GM23248 (cell line): ENCODE data around the gene RASSF8. TPM values are rescaled to one million over a fixed set of nuclear protein-coding genes. Genes with fewer than 3 reads are reported as not detected.
A peak's percentile ranks its signal among the peaks of the same experiment; 100 is the strongest.

Experiments used
- DNase-seq: peaks from one replicate; pipeline ENCODE4 v3.0.0-alpha.2; 2015
- H2AFZ ChIP-seq: fragments of 200-600 bp; sonication (generic); 2 replicates; pipeline ENCODE4 v1.6.1; 2016; ENCODE audit warnings: antibody characterized with exemption
- H3F3A ChIP-seq: fragments of 200-600 bp; sonication (generic); 2 replicates; pipeline ENCODE4 v1.6.1; 2016; ENCODE audit warnings: mild to moderate bottlenecking, antibody characterized with exemption, mixed run types; ENCODE audit not compliant: insufficient read depth
- H3K27ac ChIP-seq: fragments of 200-600 bp; sonication (generic); 2 replicates; pipeline ENCODE4 v1.5.1; 2016; ENCODE audit warnings: mild to moderate bottlenecking
- H3K27me3 ChIP-seq: fragments of 200-600 bp; sonication (generic); replicated peaks from 2 replicates; pipeline ENCODE4 v1.6.1; 2016; ENCODE audit warnings: mild to moderate bottlenecking; ENCODE audit not compliant: insufficient read depth
- H3K36me3 ChIP-seq: fragments of 200-600 bp; sonication (generic); 2 replicates; pipeline ENCODE4 v1.6.1; 2016; ENCODE audit warnings: low read depth, mild to moderate bottlenecking
- H3K4me1 ChIP-seq: fragments of 200-600 bp; sonication (generic); 2 replicates; pipeline ENCODE4 v1.6.1; 2016; ENCODE audit warnings: mild to moderate bottlenecking; ENCODE audit not compliant: insufficient read depth
- H3K4me2 ChIP-seq: fragments of 200-600 bp; sonication (generic); one replicate; pipeline ENCODE4 v1.6.1; 2016; ENCODE audit warnings: mild to moderate bottlenecking; ENCODE audit not compliant: unreplicated experiment
- H3K4me3 ChIP-seq: fragments of 200-600 bp; sonication (generic); 2 replicates; pipeline ENCODE4 v1.5.1; 2016; ENCODE audit warnings: mild to moderate bottlenecking
- H3K79me2 ChIP-seq: fragments of 200-600 bp; sonication (generic); 2 replicates; pipeline ENCODE4 v1.6.1; 2016; ENCODE audit warnings: mild to moderate bottlenecking; ENCODE audit not compliant: insufficient read depth
- H3K9ac ChIP-seq: fragments of 200-600 bp; sonication (generic); 2 replicates; pipeline ENCODE4 v1.6.1; 2016; ENCODE audit warnings: mild to moderate bottlenecking
- H3K9me2 ChIP-seq: fragments of 200-600 bp; sonication (generic); 2 replicates; pipeline ENCODE4 v1.6.1; 2016; ENCODE audit warnings: mixed run types, mild to moderate bottlenecking, moderate library complexity; ENCODE audit not compliant: insufficient read depth
- H3K9me3 ChIP-seq: fragments of 200-600 bp; sonication (generic); one replicate; pipeline ENCODE4 v1.6.1; 2017; ENCODE audit warnings: low read depth
- H4K20me1 ChIP-seq: fragments of 200-600 bp; sonication (generic); 2 replicates; pipeline ENCODE4 v1.6.0; 2016; ENCODE audit not compliant: insufficient read depth
- EZH2 ChIP-seq: fragments of 200-600 bp; sonication (generic); IDR thresholded peaks from 2 replicates; pipeline ENCODE4 v1.6.1; 2018; ENCODE audit warnings: antibody characterized with exemption, mild to moderate bottlenecking; ENCODE audit not compliant: insufficient read depth, poor library complexity, severe bottlenecking
- EZH2phosphoT487 ChIP-seq: fragments of 200-600 bp; sonication (generic); IDR thresholded peaks from 2 replicates; pipeline ENCODE4 v1.6.1; 2018; ENCODE audit warnings: antibody characterized with exemption, moderate library complexity, mild to moderate bottlenecking, low read depth; ENCODE audit not compliant: insufficient read depth
- WGBS, 2 experiments: methylation state at CpG; one replicate each; pipeline ENCODE4 v1.1.6; 2015 to 2017; ENCODE audit warnings: low lambda C conversion rate in 2 of 2, low coverage in 1 of 2; ENCODE audit errors: missing lambda C conversion rate in 2 of 2; 5-methylcytosine and 5-hydroxymethylcytosine counted together
- in situ Hi-C: fragments of 300-500 bp; cut with MboI; formaldehyde crosslinking; loops from 2 replicates; pipeline ENCODE4 v1.15.0; 2020
- polyA plus RNA-seq: library from polyadenylated mRNA; unstranded; fragments of >200 nt; fragmentation: Nextera tagmentation; extraction: Ambion mirVana; gene quantifications from 2 replicates; pipeline ENCODE4 v1.2.1, GENCODE V29; 2016
- total RNA-seq: library from RNA; depleted of rRNA; stranded (reverse); fragments of >200 nt; shearing (Covaris generic); gene quantifications from 2 replicates; pipeline ENCODE4 v1.2.3, GENCODE V29; 2014

RASSF8 gene
- total and polyA plus RNA-seq, 2 experiments from 2014 or later: 11.2 to 80.1 TPM

- no peaks in the 10 kb centered on the region for H3K9me2 ChIP-seq
- no peaks in the 10 kb centered on the region for H4K20me1 ChIP-seq
- in situ Hi-C loops: no loop called here
- 81 to 87% methylated on average over 2 of the region's 2 CpGs for WGBS, 2 experiments
- no peak for DNase-seq
- no peak overlapping the region for H3K27ac ChIP-seq
- peaks cover 6% of the 10 kb centered on the region; the same call in 1 of the 2 replicates for H3F3A ChIP-seq
- H3K4me1 ChIP-seq: peaks cover 4% of the 10 kb centered on the region; the same call in 1 of the 2 replicates
- no peaks in the 10 kb centered on the region for H3K79me2 ChIP-seq
- H3K4me2 ChIP-seq: no peak overlapping the region
- H2AFZ ChIP-seq: no peak overlapping the region
- no peaks in the 10 kb centered on the region for H3K27me3 ChIP-seq
- TF ChIP-seq EZH2 (no peak), EZH2phosphoT487 (no peak)
- no peaks in the 10 kb centered on the region for H3K9me3 ChIP-seq
- no peak overlapping the region for H3K4me3 ChIP-seq
- H3K9ac ChIP-seq: no peak overlapping the region
- no peaks in the 10 kb centered on the region for H3K36me3 ChIP-seq
Measured at GRCh38 chr12:26108915-26109314, 150.4 kb downstream of the RASSF8 start.

DNA sequence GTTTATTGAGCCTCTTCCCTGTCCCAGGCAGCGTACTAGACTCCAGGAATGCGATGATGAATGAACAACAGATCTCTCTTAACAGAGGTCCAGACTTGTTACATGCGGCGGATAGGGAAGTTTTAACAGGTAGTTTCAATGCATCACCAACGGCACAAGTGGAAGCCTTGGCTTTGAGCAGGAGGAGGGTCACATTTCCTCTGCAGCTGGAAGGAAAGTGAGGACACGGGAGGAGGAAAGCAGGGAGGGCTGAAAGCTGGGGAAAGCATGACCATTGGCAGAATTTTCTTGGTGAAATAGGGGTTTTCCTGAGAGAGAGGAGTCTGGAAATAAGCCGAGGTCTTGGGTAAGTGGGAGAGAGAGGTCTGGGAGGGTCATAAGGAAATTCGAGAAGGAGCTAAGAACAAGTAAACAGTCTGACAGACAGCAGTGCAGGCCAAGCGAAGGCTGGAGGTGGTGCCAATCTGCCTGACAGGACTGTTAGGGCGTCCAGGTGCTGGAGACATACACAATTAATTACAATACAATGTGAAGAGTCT is 150.9 kb downstream of the RASSF8 start:
- WGBS, 2 experiments: 60 to 64% methylated on average over 10 of the region's 10 CpGs
- Histone ChIP-seq H3K9me2 (no peaks in the 10 kb centered on the region), H3K27me3 (no peaks in the 10 kb centered on the region), H4K20me1 (no peaks in the 10 kb centered on the region), H3K9me3 (no peaks in the 10 kb centered on the region), H3F3A (peaks cover 6% of the 10 kb centered on the region; the same call in 1 of the 2 replicates), H3K79me2 (no peaks in the 10 kb centered on the region), H2AFZ (no peak overlapping the region), H3K4me3 (no peak overlapping the region), H3K4me1 (peaks cover 4% of the 10 kb centered on the region; the same call in 1 of the 2 replicates), H3K9ac (no peak overlapping the region), H3K4me2 (no peak overlapping the region), H3K27ac (no peak overlapping the region), H3K36me3 (no peaks in the 10 kb centered on the region)
- no peak for DNase-seq
- in situ Hi-C loops: no loop called here
- no peak for TF ChIP-seq EZH2phosphoT487
- TF ChIP-seq EZH2: no peak

DNA sequence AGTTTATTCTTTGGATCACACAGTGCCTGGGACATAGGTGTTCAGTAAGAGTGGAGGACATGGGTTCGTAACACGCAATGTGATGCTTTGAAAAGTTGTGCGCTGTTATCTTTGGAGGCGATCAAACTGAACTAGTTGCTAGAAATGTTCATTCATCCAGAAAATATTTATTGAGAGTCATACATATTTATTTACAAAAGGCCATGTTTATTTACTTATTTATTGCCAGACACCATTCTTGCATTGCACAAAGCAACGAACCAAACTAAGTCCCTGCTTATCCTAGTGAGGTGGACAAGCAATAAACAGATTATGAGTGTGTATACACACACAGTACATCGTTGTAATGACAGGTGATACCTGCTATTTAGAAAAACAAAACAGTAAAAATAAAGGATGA is 153.8 kb downstream of the RASSF8 start:
- no peak for DNase-seq
- Histone ChIP-seq H2AFZ (no peak overlapping the region), H3K4me1 (peaks cover 11% of the 10 kb centered on the region; the same call in 1 of the 2 replicates), H3K79me2 (no peaks in the 10 kb centered on the region), H3K9me2 (no peaks in the 10 kb centered on the region), H3F3A (peaks cover 17% of the 10 kb centered on the region), H3K9ac (no peak overlapping the region), H3K9me3 (no peaks in the 10 kb centered on the region), H4K20me1 (no peaks in the 10 kb centered on the region), H3K36me3 (no peaks in the 10 kb centered on the region), H3K4me2 (no peak overlapping the region), H3K27ac (no peak overlapping the region), H3K27me3 (no peaks in the 10 kb centered on the region), H3K4me3 (no peak overlapping the region)
- in situ Hi-C loops: loop anchor here (10.0 kb wide), 1 partner anchor 543 kb away; no protein-coding TSS in a partner anchor
- TF ChIP-seq EZH2: no peak
- TF ChIP-seq EZH2phosphoT487: no peak
- WGBS, 2 experiments: 81 to 82% methylated on average over 6 of the region's 6 CpGs

DNA sequence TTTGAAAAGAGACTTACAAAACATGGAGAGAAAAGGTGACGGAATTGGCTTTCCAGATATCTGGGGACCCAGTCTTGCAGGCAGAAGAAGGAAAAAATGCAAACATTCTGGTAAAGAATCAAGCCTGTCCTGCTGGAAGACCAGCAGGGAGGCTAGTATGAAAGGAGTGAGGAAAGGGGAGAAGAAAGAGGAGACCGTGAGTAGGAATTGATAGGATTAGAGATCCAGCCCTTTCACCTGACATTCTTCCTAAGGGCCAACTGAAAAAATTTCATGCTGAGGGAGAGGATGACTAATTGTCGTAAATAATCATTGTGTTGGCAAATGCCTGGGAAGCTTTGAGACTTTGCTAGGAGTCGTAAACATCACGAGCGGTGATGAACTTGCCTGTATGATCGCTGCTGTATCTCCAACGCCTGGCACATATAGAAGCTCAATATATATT is 154.2 kb downstream of the RASSF8 start:
- no peaks in the 10 kb centered on the region for H3K79me2 ChIP-seq
- no peaks in the 10 kb centered on the region for H3K36me3 ChIP-seq
- WGBS, 2 experiments: 85 to 88% methylated on average over 8 of the region's 8 CpGs
- peaks cover 11% of the 10 kb centered on the region; the same call in 1 of the 2 replicates for H3K4me1 ChIP-seq
- no peaks in the 10 kb centered on the region for H3K9me3 ChIP-seq
- no peak overlapping the region for H2AFZ ChIP-seq
- H3K4me2 ChIP-seq: no peak overlapping the region
- in situ Hi-C loops: loop anchor here (10.0 kb wide), 1 partner anchor 542 kb away; no protein-coding TSS in a partner anchor
- no peaks in the 10 kb centered on the region for H3K9me2 ChIP-seq
- H3K4me3 ChIP-seq: no peak overlapping the region
- H3F3A ChIP-seq: peaks cover 18% of the 10 kb centered on the region
- peak; percentile 20 for DNase-seq
- H3K27me3 ChIP-seq: no peaks in the 10 kb centered on the region
- no peak overlapping the region for H3K27ac ChIP-seq
- no peaks in the 10 kb centered on the region for H4K20me1 ChIP-seq
- TF ChIP-seq EZH2phosphoT487 (no peak), EZH2 (no peak)
- H3K9ac ChIP-seq: no peak overlapping the region
